HFF-Myc (cell line): Measurements from ENCODE around the gene GIGYF1.

Experiments used
- DNase-seq: peaks from one replicate; pipeline ENCODE4 v3.0.0-alpha.2; 2011; ENCODE audit warnings: low read depth; ENCODE audit errors: extremely low read depth
- H3K4me3 ChIP-seq: replicated peaks from 2 replicates; pipeline ENCODE4 v1.5.1; 2011; ENCODE audit warnings: low read depth, mild to moderate bottlenecking, control low read depth, low read length
- CTCF ChIP-seq: IDR thresholded peaks from 2 replicates; pipeline ENCODE4 v1.5.1; 2012; ENCODE audit warnings: mild to moderate bottlenecking, low read depth, low read length, control low read depth; ENCODE audit errors: missing control alignments

GIGYF1 gene

GRCh38 chr7:100687261-100687660, 6.8 kb downstream of the GIGYF1 start:
- no peak for TF ChIP-seq CTCF
- DNase-seq: no peak
- H3K4me3 ChIP-seq: no peak overlapping the region

GRCh38 chr7:100686822-100687211, 7.2 kb downstream of the GIGYF1 start:
- no peak for DNase-seq
- H3K4me3 ChIP-seq: no peak overlapping the region
- TF ChIP-seq CTCF: no peak

- no peak for TF ChIP-seq CTCF
- no peak for DNase-seq
Measured at GRCh38 chr7:100686201-100686821, 7.7 kb downstream of the GIGYF1 start.

GRCh38 chr7:100685631-100686145, 8.4 kb downstream of the GIGYF1 start:
- H3K4me3 ChIP-seq: no peak overlapping the region
- no peak for DNase-seq
- no peak for TF ChIP-seq CTCF

More at GRCh38 chr7:100686201-100686821, 7.7 kb downstream of the GIGYF1 start:
- H3K4me3 ChIP-seq: no peak overlapping the region

GRCh38 chr7:100685049-100685605, 8.9 kb downstream of the GIGYF1 start:
- H3K4me3 ChIP-seq: no peak overlapping the region
- TF ChIP-seq CTCF: no peak
- no peak for DNase-seq

- DNase-seq: no peak
- TF ChIP-seq CTCF: no peak
Measured at GRCh38 chr7:100684534-100685042, 9.5 kb downstream of the GIGYF1 start.

More at GRCh38 chr7:100684534-100685042, 9.5 kb downstream of the GIGYF1 start:
- no peak overlapping the region for H3K4me3 ChIP-seq
